ENCODE data around the gene FAF2. TPM values are rescaled to one million over a fixed set of nuclear protein-coding genes. Genes with fewer than 3 reads are reported as not detected.
A peak's percentile ranks its signal among the peaks of the same experiment; 100 is the strongest.

The FAF2 gene
- total RNA-seq, 1 experiment from 2014 or later: 78.4 TPM

GRCh38 chr5:176536902-176537553 lies 88.8 kb downstream of the FAF2 start, which contains the start of gene RNF44:
Gene RNF44 (minus strand): TSS chr5:176537402. CDS start chr5:176532472, 4,930 bp downstream.
- no peaks in the 10 kb centered on the region for H3K27me3 ChIP-seq (replicated peaks)
- no peaks in the 10 kb centered on the region for H3K36me3 ChIP-seq
- DNase-seq (ENCODE audit: low read depth in 1 of 2, low spot score in 2 of 2): peak; percentile 99 to 100

GRCh38 chr5:176537554-176538229 lies 89.5 kb downstream of the FAF2 start:
- no peaks in the 10 kb centered on the region for H3K36me3 ChIP-seq
- peak overlapping the region; percentile 52 for H3K4me3 ChIP-seq
- no peaks in the 10 kb centered on the region for H3K9me3 ChIP-seq (replicated peaks)
- no peaks in the 10 kb centered on the region for H3K27me3 ChIP-seq (replicated peaks)
- peak; percentile 99 to 100 for DNase-seq (ENCODE audit: low read depth in 1 of 2, low spot score in 2 of 2)
- H3K4me1 ChIP-seq (replicated peaks): peaks cover 53% of the 10 kb centered on the region
- peak overlapping the region; percentile 80 for H3K27ac ChIP-seq

More at GRCh38 chr5:176536902-176537553, 88.8 kb downstream of the FAF2 start, which contains the start of gene RNF44:
- Histone ChIP-seq H3K27ac (peak within 1 kb of the TSS; percentile 80), H3K9me3 (replicated peaks) (no peaks in the 10 kb centered on the region), H3K4me3 (peak within 1 kb of the TSS; percentile 52), H3K4me1 (replicated peaks) (peaks cover 47% of the 10 kb centered on the region)

GRCh38 chr5:176538230-176538988 lies 90.2 kb downstream of the FAF2 start:
- no peak for DNase-seq (ENCODE audit: low read depth in 1 of 2, low spot score in 2 of 2)
- Histone ChIP-seq H3K27me3 (replicated peaks) (no peaks in the 10 kb centered on the region; the same call in 1 of the 2 replicates), H3K4me1 (replicated peaks) (peaks cover 52% of the 10 kb centered on the region)

GRCh38 chr5:176538989-176539384 lies 90.8 kb downstream of the FAF2 start:
- Histone ChIP-seq H3K36me3 (0 out of 2 replicates have a peak, but pooled peaks cover 6% of the 10 kb centered on the region), H3K27ac (no peak overlapping the region), H3K9me3 (replicated peaks) (no peaks in the 10 kb centered on the region), H3K4me3 (no peak overlapping the region), H3K4me1 (replicated peaks) (peaks cover 52% of the 10 kb centered on the region), H3K27me3 (replicated peaks) (peaks cover 5% of the 10 kb centered on the region; the same call in 1 of the 2 replicates)
- no peak for DNase-seq (ENCODE audit: low read depth in 1 of 2, low spot score in 2 of 2)

More at GRCh38 chr5:176538230-176538988, 90.2 kb downstream of the FAF2 start:
- Histone ChIP-seq H3K27ac (no peak overlapping the region), H3K9me3 (replicated peaks) (no peaks in the 10 kb centered on the region), H3K4me3 (peak overlapping the region; percentile 52), H3K36me3 (0 out of 2 replicates have a peak, but pooled peaks cover under 1% of the 10 kb centered on the region)

DNA sequence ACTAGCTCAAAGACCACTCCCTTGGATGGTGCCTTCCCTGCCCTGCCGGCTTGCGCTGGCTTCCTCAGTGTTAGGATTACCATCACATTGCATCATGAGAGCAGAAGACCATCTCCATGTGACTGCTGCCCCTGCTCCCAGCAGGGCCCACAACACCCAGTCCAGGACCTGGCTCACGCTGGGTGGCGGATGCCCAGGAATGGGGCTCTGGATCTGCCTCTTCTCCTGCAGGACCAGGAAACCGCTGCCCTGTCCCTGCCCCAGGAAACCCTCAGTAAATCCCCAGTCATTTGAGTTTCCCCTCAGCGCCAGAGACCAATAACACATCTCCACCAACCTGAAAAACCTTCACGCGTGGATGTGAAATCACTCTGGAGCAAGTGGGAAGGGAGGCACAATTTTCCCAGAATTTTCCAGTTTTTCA lies 92.3 kb downstream of the FAF2 start:
- no peak for DNase-seq (ENCODE audit: low read depth in 1 of 2, low spot score in 2 of 2)
- Histone ChIP-seq H3K4me3 (no peak overlapping the region), H3K9me3 (replicated peaks) (no peaks in the 10 kb centered on the region), H3K4me1 (replicated peaks) (peaks cover 37% of the 10 kb centered on the region), H3K36me3 (0 out of 2 replicates have a peak, but pooled peaks cover 6% of the 10 kb centered on the region), H3K27ac (no peak overlapping the region), H3K27me3 (replicated peaks) (peaks cover 5% of the 10 kb centered on the region; the same call in 1 of the 2 replicates)

GRCh38 chr5:176540956-176541337 lies 92.8 kb downstream of the FAF2 start:
- Histone ChIP-seq H3K4me3 (no peak overlapping the region), H3K9me3 (replicated peaks) (no peaks in the 10 kb centered on the region), H3K36me3 (0 out of 2 replicates have a peak, but pooled peaks cover 6% of the 10 kb centered on the region), H3K27ac (no peak overlapping the region), H3K4me1 (replicated peaks) (peaks cover 33% of the 10 kb centered on the region), H3K27me3 (replicated peaks) (peaks cover 5% of the 10 kb centered on the region)
- DNase-seq (ENCODE audit: low read depth in 1 of 2, low spot score in 2 of 2): no peak

DNA sequence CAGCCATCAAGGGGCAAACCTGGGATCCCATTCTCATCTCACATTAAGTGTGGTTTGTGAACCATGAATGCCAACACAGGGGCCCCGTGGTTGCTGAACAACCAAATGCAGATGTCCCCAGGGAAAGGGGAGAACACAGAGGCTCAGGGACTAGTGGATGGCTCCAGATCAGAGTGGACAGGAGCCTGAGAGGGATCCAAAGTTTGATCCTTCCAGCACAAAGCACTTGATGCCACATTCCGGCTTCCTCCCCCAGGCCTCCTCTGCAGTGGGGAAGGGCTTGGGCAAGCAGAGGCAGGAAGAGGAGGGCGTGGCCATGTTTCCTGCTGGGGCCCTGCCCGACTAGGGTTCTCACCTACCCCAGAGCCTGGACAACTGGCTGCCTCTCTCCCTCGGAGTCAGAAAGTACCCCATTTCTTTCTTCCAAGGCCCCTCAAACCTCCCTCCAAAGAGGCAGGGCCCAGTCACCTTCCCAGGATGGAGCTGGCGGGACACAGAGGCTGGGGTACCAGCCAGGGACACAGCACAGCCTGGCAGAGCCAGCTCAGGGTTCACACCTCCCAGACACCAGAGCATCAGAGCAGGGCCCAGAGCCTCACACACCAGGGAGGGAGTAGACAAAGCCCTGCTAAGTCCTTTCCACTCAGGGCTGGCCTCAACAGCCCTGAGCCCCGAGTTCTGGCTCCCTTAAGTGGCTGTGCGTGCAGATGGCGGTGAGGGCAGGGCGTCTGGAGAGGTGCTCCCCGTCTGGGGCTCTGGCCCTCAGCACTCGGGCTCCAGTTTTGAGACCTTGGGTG lies 93.4 kb downstream of the FAF2 start:
- H3K36me3 ChIP-seq: 0 out of 2 replicates have a peak, but pooled peaks cover 6% of the 10 kb centered on the region
- no peak overlapping the region for H3K27ac ChIP-seq
- peaks cover 28% of the 10 kb centered on the region for H3K4me1 ChIP-seq (replicated peaks)
- H3K4me3 ChIP-seq: no peak overlapping the region
- peak in 1 of 2 experiments; percentile 42 for DNase-seq (ENCODE audit: low read depth in 1 of 2, low spot score in 2 of 2)
- no peaks in the 10 kb centered on the region for H3K9me3 ChIP-seq (replicated peaks)
- peaks cover 9% of the 10 kb centered on the region for H3K27me3 ChIP-seq (replicated peaks)

GRCh38 chr5:176542135-176542595 lies 94.0 kb downstream of the FAF2 start:
- Histone ChIP-seq H3K36me3 (0 out of 2 replicates have a peak, but pooled peaks cover 6% of the 10 kb centered on the region), H3K9me3 (replicated peaks) (no peaks in the 10 kb centered on the region), H3K4me1 (replicated peaks) (peaks cover 28% of the 10 kb centered on the region), H3K4me3 (peak overlapping the region; percentile 60; the same call in 1 of the 2 replicates), H3K27ac (no peak overlapping the region), H3K27me3 (replicated peaks) (peaks cover 9% of the 10 kb centered on the region)
- DNase-seq (ENCODE audit: low read depth in 1 of 2, low spot score in 2 of 2): no peak

DNA sequence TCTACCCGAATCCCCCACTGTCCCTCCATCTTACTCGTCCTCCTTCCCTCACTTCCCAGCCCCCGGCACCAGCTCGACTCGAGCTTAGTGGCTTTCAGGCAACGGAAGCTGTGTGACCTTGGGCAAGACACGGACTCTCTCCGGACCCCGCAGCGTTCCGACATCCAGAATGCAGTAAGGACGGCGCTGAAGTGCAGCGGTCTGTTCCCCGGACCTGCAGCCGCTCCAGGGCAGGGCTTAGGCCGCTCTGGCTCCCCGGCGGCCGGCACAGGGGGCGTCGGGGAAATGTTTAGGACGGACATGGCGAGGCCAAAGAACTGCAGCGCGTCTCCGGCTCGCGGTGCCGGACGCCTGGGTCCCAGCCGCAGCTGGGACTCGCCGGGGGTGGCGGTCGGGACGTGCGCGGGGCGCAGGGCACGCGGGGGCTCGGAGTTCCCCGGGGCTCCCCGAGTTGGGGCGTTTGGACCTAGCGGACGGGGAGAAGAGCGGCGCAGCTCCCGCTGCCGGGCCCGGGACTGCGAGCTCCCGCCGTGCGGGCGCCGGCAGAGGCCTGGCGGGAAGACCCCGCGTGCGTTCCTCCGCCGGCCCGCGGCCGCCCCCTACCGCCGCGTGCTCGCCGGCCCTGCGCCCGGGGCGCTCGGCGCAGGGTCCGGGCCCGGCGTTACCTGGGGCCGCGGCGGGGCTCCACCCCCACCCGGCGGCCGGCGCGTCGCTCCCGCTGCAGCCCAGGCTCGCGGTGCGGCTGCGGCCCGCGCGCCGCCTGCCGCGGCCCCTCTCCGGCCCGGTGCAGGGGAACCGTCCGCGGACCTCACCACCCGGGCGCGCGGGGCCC lies 94.6 kb downstream of the FAF2 start:
- Histone ChIP-seq H3K4me1 (replicated peaks) (peaks cover 28% of the 10 kb centered on the region), H3K27me3 (replicated peaks) (peaks cover 11% of the 10 kb centered on the region), H3K9me3 (replicated peaks) (no peaks in the 10 kb centered on the region), H3K4me3 (peak overlapping the region; percentile 60), H3K36me3 (0 out of 2 replicates have a peak, but pooled peaks cover 6% of the 10 kb centered on the region), H3K27ac (no peak overlapping the region)
- peak in 1 of 2 experiments; percentile 32 for DNase-seq (ENCODE audit: low read depth in 1 of 2, low spot score in 2 of 2)

DNA sequence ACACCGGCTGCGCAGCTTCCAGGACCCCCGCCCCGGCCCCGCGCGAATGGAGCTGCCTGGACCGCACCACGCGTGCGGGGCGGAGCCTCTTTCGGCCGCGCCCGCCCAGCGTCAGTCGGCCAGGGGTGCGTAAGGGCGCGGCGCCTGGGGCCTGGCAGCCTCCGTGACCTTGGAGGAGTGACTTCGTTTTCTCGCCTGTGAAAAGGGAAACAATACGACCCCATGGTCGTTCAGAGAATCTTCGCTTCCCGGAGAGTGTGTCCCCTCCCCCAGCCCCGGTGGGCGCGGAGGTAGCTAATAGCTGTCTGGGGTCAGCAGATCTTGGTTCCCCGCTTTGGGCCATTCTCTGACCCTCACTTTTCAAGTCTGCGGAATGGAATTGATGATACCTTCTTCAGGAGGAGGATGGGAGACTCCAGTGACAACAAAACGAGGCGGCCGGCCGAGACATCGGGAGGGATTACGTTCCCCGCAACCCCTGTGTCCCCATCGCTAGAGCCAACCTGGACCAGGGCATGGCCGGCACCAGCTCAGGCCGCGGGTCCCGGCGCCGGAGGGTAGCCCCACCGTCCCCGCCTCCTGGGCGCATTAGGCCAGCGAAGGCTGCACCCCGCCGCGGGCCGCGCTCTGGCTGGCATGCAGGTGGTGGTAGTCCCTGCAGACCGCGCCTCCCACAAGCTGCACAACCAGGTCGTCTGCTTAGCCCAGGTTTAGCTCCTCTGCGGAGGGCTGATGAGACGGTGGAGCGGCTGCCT lies 95.4 kb downstream of the FAF2 start:
- no peaks in the 10 kb centered on the region for H3K9me3 ChIP-seq (replicated peaks)
- H3K4me3 ChIP-seq: peak overlapping the region; percentile 60
- H3K36me3 ChIP-seq: 0 out of 2 replicates have a peak, but pooled peaks cover 6% of the 10 kb centered on the region
- H3K4me1 ChIP-seq (replicated peaks): peaks cover 28% of the 10 kb centered on the region
- DNase-seq (ENCODE audit: low read depth in 1 of 2, low spot score in 2 of 2): peak in 1 of 2 experiments; percentile 38
- H3K27me3 ChIP-seq (replicated peaks): peaks cover 11% of the 10 kb centered on the region
- no peak overlapping the region for H3K27ac ChIP-seq

DNA sequence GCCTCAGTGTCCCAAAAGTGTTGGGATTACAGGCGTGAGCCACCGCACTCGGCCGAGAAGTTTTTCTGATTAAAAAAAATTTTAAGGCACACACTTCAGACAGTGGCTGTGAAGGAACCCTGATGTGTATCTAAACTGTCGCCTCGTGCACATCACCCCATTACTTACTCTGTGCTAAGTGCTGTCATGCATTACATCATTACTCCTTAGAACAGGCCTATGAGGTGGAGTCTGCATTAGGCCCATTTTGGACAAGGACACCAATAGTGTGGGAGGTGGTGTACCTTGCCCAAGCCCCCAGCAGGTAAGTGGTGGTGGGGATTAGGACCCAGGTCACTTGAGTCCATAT lies 97.2 kb downstream of the FAF2 start:
- Histone ChIP-seq H3K36me3 (0 out of 2 replicates have a peak, but pooled peaks cover 6% of the 10 kb centered on the region), H3K27me3 (replicated peaks) (peaks cover 11% of the 10 kb centered on the region), H3K4me3 (no peak overlapping the region), H3K27ac (no peak overlapping the region), H3K9me3 (replicated peaks) (no peaks in the 10 kb centered on the region), H3K4me1 (replicated peaks) (peaks cover 28% of the 10 kb centered on the region)
- no peak for DNase-seq (ENCODE audit: low read depth in 1 of 2, low spot score in 2 of 2)

Measured in SJSA1 (cell line).